ENCODE data around the gene GGT1. TPM values are rescaled to one million over a fixed set of nuclear protein-coding genes. Genes with fewer than 3 reads are reported as not detected.
A peak's percentile ranks its signal among the peaks of the same experiment; 100 is the strongest.
"Not testable (repeated sequence)": the region's sequence is repeated elsewhere in the genome, so short reads cannot be mapped to it uniquely, and the experiment has no call there.

The GGT1 gene
- polyA plus RNA-seq, 1 experiment = 4.8 TPM

DNA sequence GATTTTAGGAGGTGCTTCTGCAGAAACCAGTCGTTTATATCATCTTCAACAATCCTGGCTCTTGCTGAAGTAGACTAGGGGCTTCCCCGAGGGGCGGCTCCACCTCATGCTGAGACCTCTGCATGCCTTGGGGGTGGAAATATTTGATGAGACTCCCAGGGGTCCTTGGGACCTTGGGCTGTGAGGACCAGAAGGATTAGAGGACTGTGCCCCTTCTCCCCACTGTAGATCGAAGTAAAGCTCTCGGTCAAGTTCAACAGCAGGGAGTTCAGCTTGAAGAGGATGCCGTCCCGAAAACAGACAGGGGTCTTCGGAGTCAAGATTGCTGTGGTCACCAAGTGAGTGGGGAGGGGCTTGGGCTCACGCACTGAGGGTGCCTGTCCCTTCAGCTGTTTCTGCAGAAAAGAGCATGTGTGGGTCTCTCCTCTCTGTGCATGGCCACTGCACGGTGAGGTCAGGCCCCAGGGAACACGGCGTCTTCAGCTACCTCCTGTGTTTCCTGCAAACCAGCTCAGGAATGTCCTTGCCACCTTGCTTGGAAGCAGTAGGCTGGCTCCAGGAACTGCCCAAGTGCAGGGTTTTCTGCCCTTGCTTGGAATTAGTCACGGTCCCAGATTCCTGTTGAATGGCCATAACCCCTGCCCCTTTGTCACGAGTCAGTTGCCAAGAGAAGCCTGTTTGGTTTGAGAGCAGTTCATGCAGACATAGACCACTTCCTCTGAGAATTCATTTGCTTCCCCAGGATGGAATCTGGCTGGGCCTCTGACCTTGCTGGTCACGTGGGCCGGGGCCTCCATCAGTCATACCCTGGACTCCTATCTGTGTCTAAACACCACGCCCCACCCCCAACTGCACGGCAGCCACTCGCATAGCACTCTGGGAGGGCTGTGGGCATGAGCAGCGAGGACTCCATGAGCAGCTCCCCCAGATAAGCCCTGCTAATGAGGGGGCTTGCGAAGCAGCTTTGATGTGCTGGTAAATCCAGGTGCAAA lies 42.7 kb downstream of the GGT1 start:
- DNase-seq (ENCODE audit: low read depth, low spot score); H3K4me3 ChIP-seq (ENCODE audit: low read depth, low read length); H3K27ac ChIP-seq (ENCODE audit: low read depth, low read length); H3K9me3 ChIP-seq (ENCODE audit: control insufficient read depth, insufficient read depth, low read length); H3K27me3 ChIP-seq (ENCODE audit: control insufficient read depth, insufficient read depth, low read length); POLR2A ChIA-PET; CTCF ChIA-PET: not testable (repeated sequence)

- POLR2A ChIA-PET; H3K9me3 ChIP-seq (ENCODE audit: control insufficient read depth, insufficient read depth, low read length); H3K27me3 ChIP-seq (ENCODE audit: control insufficient read depth, insufficient read depth, low read length); DNase-seq (ENCODE audit: low read depth, low spot score); CTCF ChIA-PET; H3K4me3 ChIP-seq (ENCODE audit: low read depth, low read length); H3K27ac ChIP-seq (ENCODE audit: low read depth, low read length): not testable (repeated sequence)
Observed at GRCh38 chr22:24646756-24647155, 43.8 kb downstream of the GGT1 start.

GRCh38 chr22:24649371-24649770 lies 46.4 kb downstream of the GGT1 start:
- H3K4me3 ChIP-seq (ENCODE audit: low read depth, low read length); H3K9me3 ChIP-seq (ENCODE audit: control insufficient read depth, insufficient read depth, low read length); POLR2A ChIA-PET; H3K27me3 ChIP-seq (ENCODE audit: control insufficient read depth, insufficient read depth, low read length); CTCF ChIA-PET; H3K27ac ChIP-seq (ENCODE audit: low read depth, low read length); DNase-seq (ENCODE audit: low read depth, low spot score): not testable (repeated sequence)

- DNase-seq (ENCODE audit: low read depth, low spot score); H3K9me3 ChIP-seq (ENCODE audit: control insufficient read depth, insufficient read depth, low read length); H3K27ac ChIP-seq (ENCODE audit: low read depth, low read length); CTCF ChIA-PET; H3K4me3 ChIP-seq (ENCODE audit: low read depth, low read length); H3K27me3 ChIP-seq (ENCODE audit: control insufficient read depth, insufficient read depth, low read length); POLR2A ChIA-PET: not testable (repeated sequence)
- TF ChIP-seq, protein P1, sequence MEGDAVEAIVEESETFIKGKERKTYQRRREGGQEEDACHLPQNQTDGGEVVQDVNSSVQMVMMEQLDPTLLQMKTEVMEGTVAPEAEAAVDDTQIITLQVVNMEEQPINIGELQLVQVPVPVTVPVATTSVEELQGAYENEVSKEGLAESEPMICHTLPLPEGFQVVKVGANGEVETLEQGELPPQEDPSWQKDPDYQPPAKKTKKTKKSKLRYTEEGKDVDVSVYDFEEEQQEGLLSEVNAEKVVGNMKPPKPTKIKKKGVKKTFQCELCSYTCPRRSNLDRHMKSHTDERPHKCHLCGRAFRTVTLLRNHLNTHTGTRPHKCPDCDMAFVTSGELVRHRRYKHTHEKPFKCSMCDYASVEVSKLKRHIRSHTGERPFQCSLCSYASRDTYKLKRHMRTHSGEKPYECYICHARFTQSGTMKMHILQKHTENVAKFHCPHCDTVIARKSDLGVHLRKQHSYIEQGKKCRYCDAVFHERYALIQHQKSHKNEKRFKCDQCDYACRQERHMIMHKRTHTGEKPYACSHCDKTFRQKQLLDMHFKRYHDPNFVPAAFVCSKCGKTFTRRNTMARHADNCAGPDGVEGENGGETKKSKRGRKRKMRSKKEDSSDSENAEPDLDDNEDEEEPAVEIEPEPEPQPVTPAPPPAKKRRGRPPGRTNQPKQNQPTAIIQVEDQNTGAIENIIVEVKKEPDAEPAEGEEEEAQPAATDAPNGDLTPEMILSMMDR (IDR thresholded peaks at IDR 0.05; ENCODE audit: low read depth, low read length) = 0 out of 2 replicates have a peak, but pooled peaks have one; percentile 3
Observed at GRCh38 chr22:24650884-24651283, 47.9 kb downstream of the GGT1 start.

DNA sequence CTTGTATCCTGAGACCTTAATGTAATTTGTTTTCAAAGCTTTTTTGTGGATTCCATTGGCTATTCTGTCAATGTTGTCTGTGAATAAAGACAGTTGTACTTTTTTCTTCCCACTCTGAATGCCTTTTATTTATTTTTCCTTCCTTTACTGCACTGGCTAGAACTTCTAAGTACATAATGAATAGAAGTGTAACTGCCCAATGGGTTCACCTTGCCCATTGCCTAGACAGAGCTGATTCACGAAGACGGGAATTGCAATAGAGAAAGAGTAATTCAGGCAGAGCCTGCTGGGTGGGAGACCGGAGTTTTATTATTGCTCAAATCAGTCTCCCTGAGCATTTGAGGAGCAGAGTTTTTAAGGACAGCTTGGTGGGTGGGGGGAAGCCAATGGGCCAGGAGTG lies 62.4 kb downstream of the GGT1 start:
- H3K27ac ChIP-seq (ENCODE audit: low read depth, low read length); POLR2A ChIA-PET; DNase-seq (ENCODE audit: low read depth, low spot score); H3K27me3 ChIP-seq (ENCODE audit: control insufficient read depth, insufficient read depth, low read length); H3K4me3 ChIP-seq (ENCODE audit: low read depth, low read length); CTCF ChIA-PET; H3K9me3 ChIP-seq (ENCODE audit: control insufficient read depth, insufficient read depth, low read length): not testable (repeated sequence)

DNA sequence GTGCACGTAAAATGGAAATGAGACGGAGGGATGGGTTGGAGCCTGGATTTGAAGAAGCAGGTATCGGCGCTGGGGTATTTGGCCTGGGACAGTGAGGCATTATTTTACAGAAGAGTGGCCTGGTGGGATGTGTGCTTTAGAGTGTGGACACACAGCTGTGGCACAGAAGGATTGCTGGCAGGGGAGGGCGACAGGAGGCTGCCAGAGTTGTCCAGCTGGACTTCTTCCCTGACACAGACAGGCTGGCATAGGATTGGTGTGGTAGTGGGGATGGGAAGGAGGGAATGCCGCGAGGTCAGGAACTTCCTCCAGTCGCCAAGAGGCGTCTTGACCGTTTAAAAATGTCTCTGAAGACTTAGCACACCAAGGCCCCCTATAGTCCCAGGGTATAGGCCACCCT lies 64.9 kb downstream of the GGT1 start:
- DNase-seq (ENCODE audit: low read depth, low spot score); POLR2A ChIA-PET; H3K27ac ChIP-seq (ENCODE audit: low read depth, low read length); H3K27me3 ChIP-seq (ENCODE audit: control insufficient read depth, insufficient read depth, low read length); H3K4me3 ChIP-seq (ENCODE audit: low read depth, low read length); H3K9me3 ChIP-seq (ENCODE audit: control insufficient read depth, insufficient read depth, low read length); CTCF ChIA-PET: not testable (repeated sequence)

GRCh38 chr22:24672532-24672931 lies 69.5 kb downstream of the GGT1 start:
- CTCF ChIA-PET; H3K27ac ChIP-seq (ENCODE audit: low read depth, low read length); H3K4me3 ChIP-seq (ENCODE audit: low read depth, low read length); H3K9me3 ChIP-seq (ENCODE audit: control insufficient read depth, insufficient read depth, low read length); H3K27me3 ChIP-seq (ENCODE audit: control insufficient read depth, insufficient read depth, low read length); DNase-seq (ENCODE audit: low read depth, low spot score); POLR2A ChIA-PET: not testable (repeated sequence)

Other genes starting within 250 kb of the GGT1 start
- gene ADORA2A, start 175.6 kb upstream of the GGT1 start, polyA plus RNA-seq (2011; rRNA removed) = 0.16 and 0.19 TPM in 2 replicates
- not detected in 2 replicates for gene UPB1, start 107.9 kb upstream of the GGT1 start, polyA plus RNA-seq (2011; rRNA removed)
- 52.1 and 73.4 TPM in 2 replicates for gene GUCD1, start 48.1 kb upstream of the GGT1 start, polyA plus RNA-seq (2011; rRNA removed)
- gene SNRPD3, start 47.2 kb upstream of the GGT1 start, polyA plus RNA-seq (2011; rRNA removed) = 187 and 238 TPM in 2 replicates
- 5.2 and 7.1 TPM in 2 replicates for gene LRRC75B, start 10.1 kb upstream of the GGT1 start, polyA plus RNA-seq (2011; rRNA removed)
- gene PIWIL3, start 171.5 kb downstream of the GGT1 start, polyA plus RNA-seq (2011; rRNA removed) = 0.02 TPM in 1 of 2 replicates, not detected in the other
- gene SGSM1, start 203.0 kb downstream of the GGT1 start, polyA plus RNA-seq (2011; rRNA removed) = not detected in 2 replicates

All from AG04450 (cell line).